ENCODE results near the gene TENM4.

TENM4 gene

GRCh38 chr11:79174045-79175008 lies 266.5 kb downstream of the TENM4 start:
- DNase-seq (ENCODE audit: low read depth in 3 of 3): no peak

- DNase-seq (ENCODE audit: low read depth in 3 of 3): no peak
These were observed 267.2 kb downstream of the TENM4 start for GRCh38 chr11:79173615-79174014.

- DNase-seq (ENCODE audit: low read depth in 3 of 3): no peak
These were observed 270.5 kb downstream of the TENM4 start for GRCh38 chr11:79170321-79170720.

- DNase-seq (ENCODE audit: low read depth in 3 of 3): no peak
These were observed 272.2 kb downstream of the TENM4 start for GRCh38 chr11:79168530-79169110.

- DNase-seq (ENCODE audit: low read depth in 3 of 3): no peak
These were observed 273.2 kb downstream of the TENM4 start for GRCh38 chr11:79167510-79168188.

- no peak for DNase-seq (ENCODE audit: low read depth in 3 of 3)
These were observed 274.9 kb downstream of the TENM4 start for GRCh38 chr11:79165908-79166307.

GRCh38 chr11:79160791-79161403 lies 279.9 kb downstream of the TENM4 start:
- no peak for DNase-seq (ENCODE audit: low read depth in 3 of 3)

GRCh38 chr11:79159657-79160450 lies 281.0 kb downstream of the TENM4 start:
- DNase-seq (ENCODE audit: low read depth in 3 of 3): no peak

- DNase-seq (ENCODE audit: low read depth in 3 of 3): no peak
These were observed 283.1 kb downstream of the TENM4 start for GRCh38 chr11:79157738-79158137.

- no peak for DNase-seq (ENCODE audit: low read depth in 3 of 3)
These were observed 284.8 kb downstream of the TENM4 start for GRCh38 chr11:79156031-79156430.

- DNase-seq (ENCODE audit: low read depth in 3 of 3): no peak
These were observed 285.6 kb downstream of the TENM4 start for GRCh38 chr11:79155237-79155636.

GRCh38 chr11:79152511-79152910 lies 288.3 kb downstream of the TENM4 start:
- no peak for DNase-seq (ENCODE audit: low read depth in 3 of 3)

GRCh38 chr11:79151396-79151795 lies 289.4 kb downstream of the TENM4 start:
- no peak for DNase-seq (ENCODE audit: low read depth in 3 of 3)

- no peak for DNase-seq (ENCODE audit: low read depth in 3 of 3)
These were observed 289.9 kb downstream of the TENM4 start for GRCh38 chr11:79150966-79151365.

- DNase-seq (ENCODE audit: low read depth in 3 of 3): no peak
These were observed 290.5 kb downstream of the TENM4 start for GRCh38 chr11:79150320-79150719.

- no peak for DNase-seq (ENCODE audit: low read depth in 3 of 3)
These were observed 293.1 kb downstream of the TENM4 start for GRCh38 chr11:79147731-79148130.

GRCh38 chr11:79147011-79147410 lies 293.8 kb downstream of the TENM4 start:
- no peak for DNase-seq (ENCODE audit: low read depth in 3 of 3)

- no peak for DNase-seq (ENCODE audit: low read depth in 3 of 3)
These were observed 300.9 kb downstream of the TENM4 start for GRCh38 chr11:79139900-79140299.

GRCh38 chr11:79129702-79130101 lies 311.1 kb downstream of the TENM4 start:
- DNase-seq (ENCODE audit: low read depth in 3 of 3): no peak

- DNase-seq (ENCODE audit: low read depth in 3 of 3): no peak
These were observed 312.5 kb downstream of the TENM4 start for GRCh38 chr11:79128291-79128690.

- DNase-seq (ENCODE audit: low read depth in 3 of 3): no peak
These were observed 318.1 kb downstream of the TENM4 start for GRCh38 chr11:79122759-79123158.

Measured in stimulated activated CD4-positive, alpha-beta T cell treated with anti-CD3 and anti-CD28 coated beads, TNF-alpha, amount 100 ng/mL, for 48 hours (primary cell).